Tibial nerve (tissue), 4 donors: ENCODE measurements around the gene UTP14A. TPM values are rescaled to one million over a fixed set of nuclear protein-coding genes. Genes with fewer than 3 reads are reported as not detected.
"Not testable (repeated sequence)": the region's sequence is repeated elsewhere in the genome, so short reads cannot be mapped to it uniquely, and the experiment has no call there.

Source experiments
- DNase-seq, 2 donors: peaks; one replicate each; pipeline ENCODE4 v3.0.0-alpha.2; 2019; ENCODE audit warnings: low spot score in 2 of 2
- H3K27ac ChIP-seq, 4 donors: fragments of 200-600 bp; sonication (generic) in 3 of 4; one replicate each; pipeline ENCODE4 v1.5.1; 2017 to 2019; ENCODE audit warnings: mild to moderate bottlenecking in 1 of 4
- H3K27me3 ChIP-seq, 2 donors: fragments of 200-600 bp; sonication (generic) in 1 of 2; one replicate each; pipeline versions ENCODE4 v1.5.1 to v1.6.0; 2017 to 2019
- H3K36me3 ChIP-seq, 3 donors: fragments of 200-600 bp; sonication (generic); one replicate each; pipeline ENCODE4 v1.5.1; 2018 to 2019
- H3K4me1 ChIP-seq, 4 donors: fragments of 200-600 bp; sonication (generic) in 3 of 4; one replicate each; pipeline ENCODE4 v1.5.1; 2017 to 2019
- H3K4me3 ChIP-seq, 4 donors: fragments of 200-600 bp; sonication (generic) in 3 of 4; one replicate each; pipeline ENCODE4 v1.5.1; 2017 to 2019; ENCODE audit warnings: mild to moderate bottlenecking in 1 of 4, moderate library complexity in 1 of 4
- H3K9me3 ChIP-seq, 4 donors: fragments of 200-600 bp; sonication (generic) in 3 of 4; one replicate each; pipeline ENCODE4 v1.5.1; 2017 to 2019
- EP300 ChIP-seq, 2 donors: sonication (generic); formaldehyde crosslinking; IDR thresholded peaks; one replicate each; pipeline ENCODE4 v1.6.1; 2017; ENCODE audit warnings: antibody characterized with exemption in 2 of 2, mild to moderate bottlenecking in 1 of 2
- POLR2A ChIP-seq, 2 donors: fragments of 450-650 bp; IDR thresholded peaks; one replicate each; pipeline ENCODE4 v1.6.1; 2017; ENCODE audit warnings: antibody characterized with exemption in 2 of 2, mild to moderate bottlenecking in 2 of 2, moderate library complexity in 2 of 2
- WGBS, 2 donors: methylation state at CpG; one replicate each; pipeline ENCODE4 v1.1.5; 2018; 5-methylcytosine and 5-hydroxymethylcytosine counted together
- total RNA-seq, 4 donors: library from RNA; depleted of rRNA; stranded (reverse); fragments of >200 nt; gene quantifications; one replicate each; pipeline ENCODE4 v1.1.0, GENCODE V29; 2016
- TF ChIP-seq, protein P1 (sequence below), 5 experiments: fragments of 200-600 bp in 3 of 5; fragments of 450-650 bp in 2 of 5; sonication (generic) in 3 of 5; IDR thresholded peaks; one replicate each; pipeline ENCODE4 v1.5.1; 2016 to 2019; ENCODE audit warnings: antibody characterized with exemption in 5 of 5, mild to moderate bottlenecking in 3 of 5, moderate library complexity in 2 of 5

Gene UTP14A
- 10 to 100 TPM; 14.9 to 27.6 (median 17.7) TPM for total RNA-seq

DNA sequence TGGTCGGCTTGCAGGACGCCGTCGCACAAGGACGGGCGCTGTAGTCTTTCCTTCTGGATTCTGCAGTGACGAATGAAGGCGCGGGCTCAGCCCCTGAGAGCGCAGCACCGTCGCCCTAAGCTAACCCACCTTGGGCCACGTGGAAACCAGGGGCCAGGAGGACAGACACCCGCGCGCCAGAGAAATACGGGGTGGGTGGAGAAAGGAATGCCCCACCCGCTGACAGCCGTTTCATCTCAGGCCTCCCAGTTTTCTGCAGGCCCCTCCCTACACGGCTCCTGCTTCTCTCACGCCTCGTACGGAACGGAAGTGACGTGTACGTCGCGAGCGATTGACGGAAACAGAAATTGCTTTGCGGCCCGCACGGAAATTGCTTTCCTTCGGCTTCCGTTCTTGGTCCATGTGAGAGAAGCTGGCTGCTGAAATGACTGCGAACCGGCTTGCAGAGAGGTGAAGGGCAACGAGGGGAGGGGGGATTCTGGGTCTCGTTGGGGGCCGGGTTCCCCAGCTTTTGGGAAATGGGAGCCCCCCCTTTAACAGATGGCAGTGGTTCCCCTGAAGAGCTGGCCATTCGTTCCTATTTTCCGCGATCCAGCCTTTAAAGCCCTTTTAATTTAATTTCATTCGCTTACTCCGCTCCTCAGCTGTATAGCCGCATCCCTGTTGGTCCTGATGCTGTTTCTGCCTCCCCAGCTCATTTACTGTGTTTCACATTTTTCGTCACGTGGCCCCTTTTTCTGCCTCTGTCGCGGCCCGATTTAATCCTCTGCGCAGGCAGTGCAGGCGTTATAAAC lies at the start of gene UTP14A:
Gene UTP14A (plus strand): TSS at position 378 of the 794 bp plus-strand sequence. CDS start 47 bp downstream, at position 425.
- WGBS, 2 donors, result 0 to 42% methylated on average over 41 to 53 of the region's 53 CpGs
- TF ChIP-seq EP300 (IDR thresholded peaks at IDR 0.05) (peak; percentile 78 to 82), POLR2A (IDR thresholded peaks at IDR 0.05) (peak in 1 of 2 donors; percentile 39)
- TF ChIP-seq, protein P1, sequence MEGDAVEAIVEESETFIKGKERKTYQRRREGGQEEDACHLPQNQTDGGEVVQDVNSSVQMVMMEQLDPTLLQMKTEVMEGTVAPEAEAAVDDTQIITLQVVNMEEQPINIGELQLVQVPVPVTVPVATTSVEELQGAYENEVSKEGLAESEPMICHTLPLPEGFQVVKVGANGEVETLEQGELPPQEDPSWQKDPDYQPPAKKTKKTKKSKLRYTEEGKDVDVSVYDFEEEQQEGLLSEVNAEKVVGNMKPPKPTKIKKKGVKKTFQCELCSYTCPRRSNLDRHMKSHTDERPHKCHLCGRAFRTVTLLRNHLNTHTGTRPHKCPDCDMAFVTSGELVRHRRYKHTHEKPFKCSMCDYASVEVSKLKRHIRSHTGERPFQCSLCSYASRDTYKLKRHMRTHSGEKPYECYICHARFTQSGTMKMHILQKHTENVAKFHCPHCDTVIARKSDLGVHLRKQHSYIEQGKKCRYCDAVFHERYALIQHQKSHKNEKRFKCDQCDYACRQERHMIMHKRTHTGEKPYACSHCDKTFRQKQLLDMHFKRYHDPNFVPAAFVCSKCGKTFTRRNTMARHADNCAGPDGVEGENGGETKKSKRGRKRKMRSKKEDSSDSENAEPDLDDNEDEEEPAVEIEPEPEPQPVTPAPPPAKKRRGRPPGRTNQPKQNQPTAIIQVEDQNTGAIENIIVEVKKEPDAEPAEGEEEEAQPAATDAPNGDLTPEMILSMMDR (IDR thresholded peaks at IDR 0.05), result no peak
- H3K27me3 ChIP-seq, result no peaks in the 10 kb centered on the region
- no peaks in the 10 kb centered on the region for H3K9me3 ChIP-seq
- H3K36me3 ChIP-seq, result peaks cover 0 to 20% (median 0%) of the 10 kb centered on the region in 3 donors
- H3K4me3 ChIP-seq, result peak within 1 kb of the TSS; percentile 55 to 69 (median 58)
- DNase-seq, result peak; percentile 70 to 75
- peak within 1 kb of the TSS; percentile 68 to 89 (median 79) for H3K27ac ChIP-seq
- peaks cover 0 to 8% (median 2%) of the 10 kb centered on the region in 4 donors for H3K4me1 ChIP-seq

DNA sequence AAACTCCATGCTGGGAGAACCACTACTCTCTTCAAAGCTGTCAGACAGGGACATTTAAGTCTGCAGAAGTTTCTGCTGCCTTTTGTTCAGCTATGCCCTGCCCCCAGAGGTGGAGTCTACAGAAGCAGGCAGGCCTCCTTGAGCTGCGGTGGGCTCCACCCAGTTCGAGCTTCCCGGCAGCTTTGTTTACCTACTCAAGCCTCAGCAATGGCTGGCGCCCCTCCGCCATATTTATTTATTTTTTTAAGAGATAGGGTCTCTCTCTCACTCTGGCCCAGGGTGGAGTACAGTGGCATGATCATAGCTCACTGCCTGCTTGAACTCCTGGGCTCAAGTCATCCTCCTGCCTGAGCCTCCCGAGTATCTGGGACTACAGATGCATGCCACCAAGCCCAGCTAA lies 46.8 kb upstream of the UTP14A start:
- H3K4me3 ChIP-seq, DNase-seq, H3K36me3 ChIP-seq, H3K27me3 ChIP-seq, H3K9me3 ChIP-seq, H3K27ac ChIP-seq, H3K4me1 ChIP-seq: not testable (repeated sequence)
- WGBS, 2 donors, result 61 to 64% methylated on average over 6 of the region's 6 CpGs

GRCh38 chrX:129866321-129866720 lies 39.6 kb upstream of the UTP14A start:
- whole genome bisulfite sequencing, 2 donors, result 59 to 64% methylated on average over 3 of the region's 3 CpGs
- not testable (repeated sequence) for H3K4me1 ChIP-seq, H3K4me3 ChIP-seq, H3K27ac ChIP-seq, H3K36me3 ChIP-seq, H3K27me3 ChIP-seq, DNase-seq, H3K9me3 ChIP-seq

- H3K4me3 ChIP-seq, result no peak overlapping the region
- no peaks in the 10 kb centered on the region for H3K4me1 ChIP-seq
- H3K27me3 ChIP-seq, result no peaks in the 10 kb centered on the region
- no peak overlapping the region for H3K27ac ChIP-seq
- 76 to 77% methylated on average over 2 of the region's 2 CpGs for WGBS, 2 donors
- no peak for DNase-seq
- no peak for TF ChIP-seq POLR2A (IDR thresholded peaks at IDR 0.05)
- no peak for TF ChIP-seq EP300 (IDR thresholded peaks at IDR 0.05)
- TF ChIP-seq, protein P1 (IDR thresholded peaks at IDR 0.05), result no peak
- H3K36me3 ChIP-seq, result no peaks in the 10 kb centered on the region
- no peaks in the 10 kb centered on the region for H3K9me3 ChIP-seq
Observed at GRCh38 chrX:129872524-129872923, 33.4 kb upstream of the UTP14A start.

DNA sequence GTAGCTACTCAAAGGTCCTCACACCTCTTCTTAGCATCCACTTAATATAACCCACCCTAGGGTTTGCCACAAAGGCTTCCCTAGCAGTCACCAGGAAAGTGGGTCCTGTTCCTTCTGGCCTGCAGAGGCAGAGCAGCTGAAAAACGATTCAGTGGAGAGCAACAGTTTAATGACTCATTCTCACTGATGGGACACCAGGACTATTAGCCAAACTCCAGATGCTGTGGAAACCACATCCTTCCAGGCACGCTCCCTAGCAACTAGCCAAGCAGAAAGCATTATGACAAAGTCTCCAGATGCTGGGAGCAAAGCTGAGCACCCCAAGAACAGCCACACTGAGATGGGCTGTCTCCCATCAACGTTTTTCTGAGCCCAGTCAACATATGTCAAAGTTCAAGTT lies 30.3 kb upstream of the UTP14A start:
- no peak for DNase-seq
- Histone ChIP-seq H3K36me3 (no peaks in the 10 kb centered on the region), H3K4me1 (no peaks in the 10 kb centered on the region), H3K27me3 (no peaks in the 10 kb centered on the region), H3K4me3 (no peak overlapping the region), H3K27ac (no peak overlapping the region), H3K9me3 (no peaks in the 10 kb centered on the region)
- WGBS, 2 donors, result 44 to 52% methylated on average over 2 to 3 of the region's 3 CpGs
- no peak for TF ChIP-seq POLR2A (IDR thresholded peaks at IDR 0.05)
- TF ChIP-seq EP300 (IDR thresholded peaks at IDR 0.05), result no peak
- TF ChIP-seq, protein P1 (IDR thresholded peaks at IDR 0.05), result no peak

DNA sequence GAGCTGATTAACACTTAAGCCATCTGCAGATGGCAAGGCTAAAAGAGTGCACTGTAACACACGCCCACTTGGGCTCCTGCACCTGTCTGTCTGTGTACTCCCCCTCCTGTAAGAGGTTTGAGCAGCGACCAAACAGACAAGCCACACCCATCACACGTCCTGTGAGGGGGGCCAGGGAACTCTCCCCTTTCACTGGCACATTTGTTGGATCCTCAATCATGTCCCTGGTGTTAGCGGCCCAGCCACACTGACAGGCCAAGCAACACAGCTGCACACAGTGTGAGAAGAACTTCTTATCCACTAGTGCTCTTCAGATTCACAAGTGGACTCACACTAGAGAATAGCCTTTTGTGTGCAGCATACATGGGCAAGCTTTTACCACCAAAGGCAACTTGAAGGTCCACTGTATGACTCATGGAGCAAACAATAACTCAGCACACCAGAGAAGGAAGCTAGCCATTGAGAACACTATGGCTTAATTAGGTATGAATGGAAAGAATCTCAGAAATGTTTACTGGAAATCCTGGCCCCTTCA lies 29.1 kb upstream of the UTP14A start:
- Histone ChIP-seq H3K27me3 (no peaks in the 10 kb centered on the region), H3K9me3 (no peaks in the 10 kb centered on the region), H3K4me1 (no peaks in the 10 kb centered on the region), H3K36me3 (no peaks in the 10 kb centered on the region), H3K4me3 (no peak overlapping the region), H3K27ac (no peak overlapping the region)
- TF ChIP-seq, protein P1 (IDR thresholded peaks at IDR 0.05), result no peak
- no peak for TF ChIP-seq EP300 (IDR thresholded peaks at IDR 0.05)
- TF ChIP-seq POLR2A (IDR thresholded peaks at IDR 0.05), result no peak
- WGBS, 2 donors, result 48 to 80% methylated on average over 1 to 4 of the region's 4 CpGs
- DNase-seq, result no peak
